Activated CD8-positive, alpha-beta T cell treated with anti-CD3 and anti-CD28 coated beads for 36 hours (primary cell): ENCODE data around the gene TRMT2B. TPM values are rescaled to one million over a fixed set of nuclear protein-coding genes. Genes with fewer than 3 reads are reported as not detected.
"Not testable (repeated sequence)": the region's sequence is repeated elsewhere in the genome, so short reads cannot be mapped to it uniquely, and the experiment has no call there.

Experiments used
- ATAC-seq: fragments of 200-7000 bp; cut with Tn5 transposase; one replicate; pipeline ENCODE4 v1.10.0; 2021; ENCODE audit warnings: mild to moderate bottlenecking, moderate library complexity
- CTCF ChIA-PET: fragments of 350-600 bp; sonication (Branson Sonifier 250); formaldehyde crosslinking; loops from one replicate; lab custom pipeline; 2021; ENCODE audit warnings: antibody characterized with exemption; lab: Charles Lee
- POLR2A ChIA-PET: fragments of 350-600 bp; sonication (Branson Sonifier 250); formaldehyde crosslinking; loops from one replicate; lab custom pipeline; 2021; ENCODE audit warnings: antibody characterized with exemption; lab: Charles Lee
- DNase-seq: peaks from one replicate; pipeline ENCODE4 v3.0.0-alpha.2; 2020
- H3K27ac Mint-ChIP-seq: one replicate; pipeline ENCODE4 v1.8.0; 2021; ENCODE audit warnings: mild to moderate bottlenecking, mixed read lengths
- H3K27me3 Mint-ChIP-seq: one replicate; pipeline ENCODE4 v1.8.0; 2021; ENCODE audit warnings: mixed read lengths
- H3K36me3 Mint-ChIP-seq: one replicate; pipeline ENCODE4 v1.8.0; 2021; ENCODE audit warnings: low read depth, mixed read lengths
- H3K4me1 Mint-ChIP-seq: one replicate; pipeline ENCODE4 v1.8.0; 2021; ENCODE audit warnings: low read depth, mixed read lengths
- H3K4me3 Mint-ChIP-seq: one replicate; pipeline ENCODE4 v1.8.0; 2021; ENCODE audit warnings: mild to moderate bottlenecking, moderate library complexity, mixed read lengths
- H3K9me3 Mint-ChIP-seq: one replicate; pipeline ENCODE4 v1.8.0; 2021; ENCODE audit warnings: mixed read lengths
- CTCF ChIP-seq: fragments of 200-600 bp; IDR thresholded peaks from one replicate; pipeline ENCODE4 v1.8.0; 2022; ENCODE audit warnings: antibody characterized with exemption, mild to moderate bottlenecking
- intact Hi-C: fragments of 100-400 bp; cut with micrococcal nuclease; formaldehyde crosslinking; loops from one replicate; pipeline ENCODE4 v1.10.0; 2022
- total RNA-seq, 2 experiments: library from RNA; stranded (reverse); gene quantifications; one replicate each; pipeline ENCODE4 v1.2.3, GENCODE V29; 2021

TRMT2B gene
- total RNA-seq, 2 experiments from 2014 or later = 21.7 to 23.7 TPM

GRCh38 chrX:100984818-100985217 is 67.1 kb downstream of the TRMT2B start:
- ATAC-seq (no peak), DNase-seq (no peak)
- POLR2A ChIA-PET = no interaction called here
- Mint-ChIP-seq H3K4me3 (no peak overlapping the region), H3K36me3 (no peaks in the 10 kb centered on the region), H3K27ac (no peak overlapping the region), H3K4me1 (no peaks in the 10 kb centered on the region), H3K27me3 (no peaks in the 10 kb centered on the region), H3K9me3 (no peaks in the 10 kb centered on the region)
- CTCF ChIA-PET = no interaction called here
- intact Hi-C loops = no loop called here
- no peak for TF ChIP-seq CTCF

DNA sequence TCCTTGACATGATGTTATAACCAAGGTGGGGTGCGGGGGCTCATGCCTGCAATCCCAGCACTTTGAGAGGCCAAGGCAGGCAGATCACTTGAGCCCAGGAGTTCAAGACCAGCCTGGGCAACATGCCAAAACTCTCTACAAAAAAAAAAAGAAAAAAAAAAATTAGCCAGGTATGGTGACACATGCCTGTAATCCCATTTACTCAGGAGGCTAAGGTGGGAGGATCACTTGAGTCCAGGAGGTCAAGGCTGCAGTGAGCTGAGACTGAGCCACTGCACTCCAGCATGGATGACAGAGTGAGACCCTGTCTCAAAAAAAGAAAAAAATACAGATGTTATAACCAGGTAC is 70.4 kb downstream of the TRMT2B start:
- H3K36me3 Mint-ChIP-seq, H3K9me3 Mint-ChIP-seq, POLR2A ChIA-PET, CTCF ChIA-PET, DNase-seq, H3K27me3 Mint-ChIP-seq, intact Hi-C loops, H3K4me1 Mint-ChIP-seq, H3K4me3 Mint-ChIP-seq, H3K27ac Mint-ChIP-seq, ATAC-seq: not testable (repeated sequence)

DNA sequence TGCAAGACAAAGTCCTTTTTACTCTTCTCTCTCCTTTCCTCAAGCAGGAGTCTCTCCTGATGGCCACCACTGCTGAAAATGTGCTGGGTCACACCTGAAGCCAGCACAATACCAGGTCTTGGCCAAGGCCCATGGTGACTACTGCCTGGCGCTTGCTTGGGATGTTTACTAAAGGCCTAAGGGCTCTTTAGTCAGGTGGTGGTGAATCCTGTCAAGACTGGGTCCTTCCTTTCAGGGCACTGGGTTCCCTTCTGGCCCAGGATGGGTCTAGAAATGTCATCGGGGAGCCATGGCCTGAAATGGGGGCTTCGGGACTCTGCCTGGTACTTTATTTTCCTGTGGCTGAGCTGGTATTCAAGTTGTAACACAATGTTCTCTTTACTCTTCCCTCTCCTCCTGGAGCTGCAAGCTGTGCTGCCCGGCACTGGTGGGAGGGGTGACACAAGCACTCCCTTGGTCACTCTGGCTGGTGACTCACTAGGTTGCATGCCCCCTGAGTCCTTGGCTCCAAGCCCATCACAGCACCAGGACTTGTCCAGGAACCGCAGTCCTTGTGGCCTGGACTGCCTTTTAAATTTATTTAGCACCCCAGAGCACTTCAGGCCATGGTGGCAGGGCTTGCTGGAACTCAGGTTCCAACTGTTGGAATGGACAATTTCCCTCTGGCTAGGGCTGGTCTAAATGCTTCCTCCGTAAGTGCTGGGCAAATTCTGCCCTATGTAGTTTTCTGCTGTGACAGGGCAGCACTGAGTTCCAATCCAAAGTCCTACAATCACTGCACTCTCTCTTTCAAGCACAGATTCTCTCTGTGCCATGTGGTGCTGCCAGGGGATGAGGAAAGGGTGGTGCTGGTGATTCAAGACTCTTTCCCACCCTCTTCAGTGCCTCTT is 71.1 kb downstream of the TRMT2B start:
- no peaks in the 10 kb centered on the region for H3K9me3 Mint-ChIP-seq
- ChIA-PET POLR2A (no interaction called here), CTCF (no interaction called here)
- H3K36me3 Mint-ChIP-seq = no peaks in the 10 kb centered on the region
- H3K4me1 Mint-ChIP-seq = no peaks in the 10 kb centered on the region
- intact Hi-C loops = no loop called here
- no peak overlapping the region for H3K27ac Mint-ChIP-seq
- ATAC-seq (no peak), DNase-seq (no peak)
- no peak for TF ChIP-seq CTCF
- H3K27me3 Mint-ChIP-seq = no peaks in the 10 kb centered on the region
- H3K4me3 Mint-ChIP-seq = no peak overlapping the region

GRCh38 chrX:100979881-100980607 is 71.9 kb downstream of the TRMT2B start:
- H3K4me1 Mint-ChIP-seq = no peaks in the 10 kb centered on the region
- H3K27me3 Mint-ChIP-seq = no peaks in the 10 kb centered on the region
- no peak for ATAC-seq
- TF ChIP-seq CTCF = no peak
- H3K4me3 Mint-ChIP-seq = no peak overlapping the region
- CTCF ChIA-PET = no interaction called here
- H3K36me3 Mint-ChIP-seq = no peaks in the 10 kb centered on the region
- POLR2A ChIA-PET = no interaction called here
- intact Hi-C loops = no loop called here
- no peak overlapping the region for H3K27ac Mint-ChIP-seq
- no peaks in the 10 kb centered on the region for H3K9me3 Mint-ChIP-seq
- DNase-seq = no peak

DNA sequence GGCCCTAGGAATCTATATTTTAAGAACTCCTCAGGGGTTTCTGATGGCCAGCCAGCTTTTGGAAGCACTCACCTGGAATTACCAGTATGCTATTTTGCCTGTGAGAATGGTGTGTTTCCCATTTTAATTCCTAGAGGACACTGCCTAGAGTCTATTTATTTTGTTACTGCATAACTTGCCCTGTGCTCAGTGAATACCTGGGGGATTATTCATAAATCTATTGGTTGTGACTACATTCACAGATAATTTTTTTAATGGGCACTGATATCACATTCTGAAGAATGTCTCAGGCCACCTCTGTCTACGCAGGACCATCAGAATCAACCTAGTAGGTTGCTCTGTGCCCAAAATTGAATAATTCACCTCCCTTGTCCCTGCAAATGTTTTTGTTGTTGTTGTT is 75.7 kb downstream of the TRMT2B start:
- TF ChIP-seq CTCF = no peak
- Mint-ChIP-seq H3K27ac (no peak overlapping the region), H3K9me3 (no peaks in the 10 kb centered on the region), H3K27me3 (no peaks in the 10 kb centered on the region), H3K4me3 (no peak overlapping the region), H3K36me3 (no peaks in the 10 kb centered on the region), H3K4me1 (no peaks in the 10 kb centered on the region)
- DNase-seq (no peak), ATAC-seq (no peak)
- intact Hi-C loops = no loop called here
- POLR2A ChIA-PET = no interaction called here
- CTCF ChIA-PET = no interaction called here
